ENCODE results near the gene SPATA2. TPM values are rescaled to one million over a fixed set of nuclear protein-coding genes. Genes with fewer than 3 reads are reported as not detected.

SPATA2 gene
- total and polyA plus RNA-seq, 2 of the 13 experiments (the other 11 are each of a cell fraction or from before 2014, with no cell fraction given), result 3.2 to 8.7 TPM

DNA sequence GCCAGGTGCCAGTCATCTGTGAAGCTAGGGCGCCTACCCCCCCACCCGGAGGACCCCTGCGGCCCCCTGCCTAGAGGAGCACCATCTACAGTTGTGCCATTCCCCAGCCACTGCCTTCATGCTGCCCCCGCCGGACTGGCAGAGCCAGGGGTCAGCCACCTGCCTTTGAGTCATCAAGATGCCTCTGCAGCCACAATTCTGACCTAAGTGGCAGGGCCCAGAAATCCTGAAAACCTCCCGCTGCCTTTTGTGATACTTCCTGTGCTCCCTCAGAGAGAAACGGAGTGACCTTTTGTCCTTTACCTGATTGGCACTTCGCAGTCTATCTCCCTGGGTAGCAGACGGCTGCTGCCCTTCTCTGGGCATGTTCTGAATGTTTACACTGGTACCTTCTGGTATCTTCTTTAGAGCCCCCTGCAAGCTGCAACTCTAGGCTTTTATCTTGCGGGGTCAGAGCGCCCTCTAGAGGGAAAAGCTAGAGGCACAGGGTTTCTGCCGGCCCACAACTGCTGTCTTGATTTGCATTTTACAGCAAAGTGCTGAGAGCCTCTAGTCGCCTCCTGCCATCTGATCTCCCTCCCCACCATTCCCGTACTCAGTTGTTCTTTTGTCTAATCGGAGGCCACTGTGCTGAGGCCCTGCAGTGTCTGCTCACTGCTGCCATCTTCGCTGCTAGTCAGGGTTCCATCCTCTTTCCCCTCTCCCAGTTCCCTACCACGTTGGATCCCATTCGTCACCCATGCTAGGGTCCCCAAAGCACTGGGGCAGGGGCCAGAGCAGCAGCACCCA is 26.9 kb downstream of the SPATA2 start (continued):
- TF ChIP-seq, protein P1, sequence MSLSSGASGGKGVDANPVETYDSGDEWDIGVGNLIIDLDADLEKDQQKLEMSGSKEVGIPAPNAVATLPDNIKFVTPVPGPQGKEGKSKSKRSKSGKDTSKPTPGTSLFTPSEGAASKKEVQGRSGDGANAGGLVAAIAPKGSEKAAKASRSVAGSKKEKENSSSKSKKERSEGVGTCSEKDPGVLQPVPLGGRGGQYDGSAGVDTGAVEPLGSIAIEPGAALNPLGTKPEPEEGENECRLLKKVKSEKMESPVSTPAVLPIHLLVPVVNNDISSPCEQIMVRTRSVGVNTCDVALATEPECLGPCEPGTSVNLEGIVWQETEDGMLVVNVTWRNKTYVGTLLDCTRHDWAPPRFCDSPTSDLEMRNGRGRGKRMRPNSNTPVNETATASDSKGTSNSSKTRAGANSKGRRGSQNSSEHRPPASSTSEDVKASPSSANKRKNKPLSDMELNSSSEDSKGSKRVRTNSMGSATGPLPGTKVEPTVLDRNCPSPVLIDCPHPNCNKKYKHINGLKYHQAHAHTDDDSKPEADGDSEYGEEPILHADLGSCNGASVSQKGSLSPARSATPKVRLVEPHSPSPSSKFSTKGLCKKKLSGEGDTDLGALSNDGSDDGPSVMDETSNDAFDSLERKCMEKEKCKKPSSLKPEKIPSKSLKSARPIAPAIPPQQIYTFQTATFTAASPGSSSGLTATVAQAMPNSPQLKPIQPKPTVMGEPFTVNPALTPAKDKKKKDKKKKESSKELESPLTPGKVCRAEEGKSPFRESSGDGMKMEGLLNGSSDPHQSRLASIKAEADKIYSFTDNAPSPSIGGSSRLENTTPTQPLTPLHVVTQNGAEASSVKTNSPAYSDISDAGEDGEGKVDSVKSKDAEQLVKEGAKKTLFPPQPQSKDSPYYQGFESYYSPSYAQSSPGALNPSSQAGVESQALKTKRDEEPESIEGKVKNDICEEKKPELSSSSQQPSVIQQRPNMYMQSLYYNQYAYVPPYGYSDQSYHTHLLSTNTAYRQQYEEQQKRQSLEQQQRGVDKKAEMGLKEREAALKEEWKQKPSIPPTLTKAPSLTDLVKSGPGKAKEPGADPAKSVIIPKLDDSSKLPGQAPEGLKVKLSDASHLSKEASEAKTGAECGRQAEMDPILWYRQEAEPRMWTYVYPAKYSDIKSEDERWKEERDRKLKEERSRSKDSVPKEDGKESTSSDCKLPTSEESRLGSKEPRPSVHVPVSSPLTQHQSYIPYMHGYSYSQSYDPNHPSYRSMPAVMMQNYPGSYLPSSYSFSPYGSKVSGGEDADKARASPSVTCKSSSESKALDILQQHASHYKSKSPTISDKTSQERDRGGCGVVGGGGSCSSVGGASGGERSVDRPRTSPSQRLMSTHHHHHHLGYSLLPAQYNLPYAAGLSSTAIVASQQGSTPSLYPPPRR (CRISPR knock-in tag; IDR thresholded peaks at IDR 0.05; ENCODE audit: borderline replicate concordance), result no peak
- TF ChIP-seq MLXIP (CRISPR knock-in tag; IDR thresholded peaks at IDR 0.05; ENCODE audit: borderline replicate concordance) (no peak), NFRKB (IDR thresholded peaks at IDR 0.05) (no peak), SIX1 (CRISPR knock-in tag; IDR thresholded peaks at IDR 0.05; ENCODE audit: borderline replicate concordance) (no peak), ISX (CRISPR knock-in tag; conservative IDR thresholded peaks at IDR 0.05) (no peak), NR2F6 (IDR thresholded peaks at IDR 0.05) (no peak), NR2F6 (CRISPR knock-in tag; IDR thresholded peaks at IDR 0.05) (no peak), IRF2 (CRISPR knock-in tag; IDR thresholded peaks at IDR 0.05) (0 out of 2 replicates have a peak, but pooled peaks have one; percentile 27), ZNF563 (CRISPR knock-in tag; IDR thresholded peaks at IDR 0.05) (no peak; the same call in 1 of the 2 replicates), CC2D1A (CRISPR knock-in tag; IDR thresholded peaks at IDR 0.05) (no peak), ZBTB20 (CRISPR knock-in tag; IDR thresholded peaks at IDR 0.05; ENCODE audit: borderline replicate concordance, low read depth) (no peak), HCFC1 (IDR thresholded peaks at IDR 0.05; ENCODE audit: low read depth, low read length) (no peak; the same call in 1 of the 2 replicates), MZF1 (CRISPR knock-in tag; IDR thresholded peaks at IDR 0.05; ENCODE audit: borderline replicate concordance) (no peak), ZNF451 (CRISPR knock-in tag; IDR thresholded peaks at IDR 0.05) (0 out of 2 replicates have a peak, but pooled peaks have one; percentile 2)
- TF ChIP-seq, protein P2, sequence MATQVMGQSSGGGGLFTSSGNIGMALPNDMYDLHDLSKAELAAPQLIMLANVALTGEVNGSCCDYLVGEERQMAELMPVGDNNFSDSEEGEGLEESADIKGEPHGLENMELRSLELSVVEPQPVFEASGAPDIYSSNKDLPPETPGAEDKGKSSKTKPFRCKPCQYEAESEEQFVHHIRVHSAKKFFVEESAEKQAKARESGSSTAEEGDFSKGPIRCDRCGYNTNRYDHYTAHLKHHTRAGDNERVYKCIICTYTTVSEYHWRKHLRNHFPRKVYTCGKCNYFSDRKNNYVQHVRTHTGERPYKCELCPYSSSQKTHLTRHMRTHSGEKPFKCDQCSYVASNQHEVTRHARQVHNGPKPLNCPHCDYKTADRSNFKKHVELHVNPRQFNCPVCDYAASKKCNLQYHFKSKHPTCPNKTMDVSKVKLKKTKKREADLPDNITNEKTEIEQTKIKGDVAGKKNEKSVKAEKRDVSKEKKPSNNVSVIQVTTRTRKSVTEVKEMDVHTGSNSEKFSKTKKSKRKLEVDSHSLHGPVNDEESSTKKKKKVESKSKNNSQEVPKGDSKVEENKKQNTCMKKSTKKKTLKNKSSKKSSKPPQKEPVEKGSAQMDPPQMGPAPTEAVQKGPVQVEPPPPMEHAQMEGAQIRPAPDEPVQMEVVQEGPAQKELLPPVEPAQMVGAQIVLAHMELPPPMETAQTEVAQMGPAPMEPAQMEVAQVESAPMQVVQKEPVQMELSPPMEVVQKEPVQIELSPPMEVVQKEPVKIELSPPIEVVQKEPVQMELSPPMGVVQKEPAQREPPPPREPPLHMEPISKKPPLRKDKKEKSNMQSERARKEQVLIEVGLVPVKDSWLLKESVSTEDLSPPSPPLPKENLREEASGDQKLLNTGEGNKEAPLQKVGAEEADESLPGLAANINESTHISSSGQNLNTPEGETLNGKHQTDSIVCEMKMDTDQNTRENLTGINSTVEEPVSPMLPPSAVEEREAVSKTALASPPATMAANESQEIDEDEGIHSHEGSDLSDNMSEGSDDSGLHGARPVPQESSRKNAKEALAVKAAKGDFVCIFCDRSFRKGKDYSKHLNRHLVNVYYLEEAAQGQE (IDR thresholded peaks at IDR 0.05; ENCODE audit: borderline replicate concordance in 1 of 2, low read depth in 1 of 2, low read length in 2 of 2), result no peak
- TF ChIP-seq, protein P3, sequence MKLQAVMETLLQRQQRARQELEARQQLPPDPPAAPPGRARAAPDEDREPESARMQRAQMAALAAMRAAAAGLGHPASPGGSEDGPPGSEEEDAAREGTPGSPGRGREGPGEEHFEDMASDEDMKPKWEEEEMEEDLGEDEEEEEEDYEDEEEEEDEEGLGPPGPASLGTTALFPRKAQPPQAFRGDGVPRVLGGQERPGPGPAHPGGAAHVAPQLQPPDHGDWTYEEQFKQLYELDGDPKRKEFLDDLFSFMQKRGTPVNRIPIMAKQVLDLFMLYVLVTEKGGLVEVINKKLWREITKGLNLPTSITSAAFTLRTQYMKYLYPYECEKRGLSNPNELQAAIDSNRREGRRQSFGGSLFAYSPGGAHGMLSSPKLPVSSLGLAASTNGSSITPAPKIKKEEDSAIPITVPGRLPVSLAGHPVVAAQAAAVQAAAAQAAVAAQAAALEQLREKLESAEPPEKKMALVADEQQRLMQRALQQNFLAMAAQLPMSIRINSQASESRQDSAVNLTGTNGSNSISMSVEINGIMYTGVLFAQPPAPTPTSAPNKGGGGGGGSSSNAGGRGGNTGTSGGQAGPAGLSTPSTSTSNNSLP (IDR thresholded peaks at IDR 0.05; ENCODE audit: low read depth, low read length), result no peak

All from HepG2 (cell line).